Activated naive CD8-positive, alpha-beta T cell treated with anti-CD3 and anti-CD28 coated beads, Interleukin-2, amount 10 ng/mL, durations not matched to agents 7 days and 5 days (primary cell): ENCODE measurements around the gene CHRNB2. TPM values are rescaled to one million over a fixed set of nuclear protein-coding genes. Genes with fewer than 3 reads are reported as not detected.
A peak's percentile ranks its signal among the peaks of the same experiment; 100 is the strongest.

Experiments used
- ATAC-seq: fragments of 150-1000 bp; cut with Tn5 transposase; one replicate; pipeline ENCODE4 v1.10.0; 2021; ENCODE audit warnings: low read depth, moderate library complexity
- POLR2A ChIA-PET: fragments of 350-600 bp; sonication (Branson Sonifier 250); formaldehyde crosslinking; loops from one replicate; lab custom pipeline; 2021; ENCODE audit warnings: antibody characterized with exemption; lab: Charles Lee
- DNase-seq: peaks from one replicate; pipeline ENCODE4 v3.0.0; 2021
- H3K27ac Mint-ChIP-seq: one replicate; pipeline ENCODE4 v1.8.0; 2022; ENCODE audit warnings: mild to moderate bottlenecking, mixed read lengths
- H3K27me3 Mint-ChIP-seq: one replicate; pipeline ENCODE4 v1.8.0; 2022; ENCODE audit warnings: mild to moderate bottlenecking, moderate library complexity, mixed read lengths
- H3K36me3 Mint-ChIP-seq: one replicate; pipeline ENCODE4 v1.8.0; 2021; ENCODE audit warnings: mild to moderate bottlenecking, mixed read lengths
- H3K4me1 Mint-ChIP-seq: one replicate; pipeline ENCODE4 v1.8.0; 2021; ENCODE audit warnings: mixed read lengths
- H3K4me3 Mint-ChIP-seq: one replicate; pipeline ENCODE4 v1.8.0; 2022; ENCODE audit warnings: mild to moderate bottlenecking, moderate library complexity, mixed read lengths
- H3K9me3 Mint-ChIP-seq: one replicate; pipeline ENCODE4 v1.8.0; 2021; ENCODE audit warnings: mixed read lengths
- total RNA-seq, 2 experiments: library from RNA; stranded (reverse); gene quantifications; one replicate each; pipeline ENCODE4 v1.2.3, GENCODE V29; 2021

Gene CHRNB2
- total RNA-seq, 2 experiments from 2014 or later = not detected

DNA sequence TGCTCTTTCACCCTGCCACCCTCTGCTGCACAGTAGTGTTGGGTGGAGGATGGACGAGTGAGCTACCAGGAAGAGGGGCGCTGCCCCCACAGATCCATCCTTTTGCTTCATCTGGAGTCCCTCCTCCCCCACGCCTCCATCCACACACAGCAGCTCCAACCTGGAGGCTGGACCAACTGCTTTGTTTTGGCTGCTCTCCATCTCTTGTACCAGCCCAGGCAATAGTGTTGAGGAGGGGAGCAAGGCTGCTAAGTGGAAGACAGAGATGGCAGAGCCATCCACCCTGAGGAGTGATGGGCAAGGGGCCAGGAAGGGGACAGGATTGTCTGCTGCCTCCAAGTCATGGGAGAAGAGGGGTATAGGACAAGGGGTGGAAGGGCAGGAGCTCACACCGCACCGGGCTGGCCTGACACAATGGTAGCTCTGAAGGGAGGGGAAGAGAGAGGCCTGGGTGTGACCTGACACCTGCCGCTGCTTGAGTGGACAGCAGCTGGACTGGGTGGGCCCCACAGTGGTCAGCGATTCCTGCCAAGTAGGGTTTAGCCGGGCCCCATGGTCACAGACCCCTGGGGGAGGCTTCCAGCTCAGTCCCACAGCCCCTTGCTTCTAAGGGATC, 8.5 kb downstream of the CHRNB2 start:
- ATAC-seq (no peak), DNase-seq (no peak)
- POLR2A ChIA-PET = interaction anchor here (1.2 to 1.3 kb wide), 2 partner anchors 7 to 9 kb away, joined by 3 to 5 read pairs; partner anchors contain the start of gene CHRNB2

GRCh38 chr1:154577346-154578057, 9.9 kb downstream of the CHRNB2 start:
- peaks cover 2% of the 10 kb centered on the region for H3K4me1 Mint-ChIP-seq
- POLR2A ChIA-PET = interaction anchor here (0.5 to 1.3 kb wide), 4 partner anchors 8 to 68 kb away, joined by 3 read pairs; partner anchors contain the start of gene CHRNB2
- H3K27me3 Mint-ChIP-seq = no peaks in the 10 kb centered on the region
- H3K36me3 Mint-ChIP-seq = peaks cover 16% of the 10 kb centered on the region
- ATAC-seq (no peak), DNase-seq (no peak)
- H3K9me3 Mint-ChIP-seq = no peaks in the 10 kb centered on the region
- H3K27ac Mint-ChIP-seq = no peak overlapping the region
- H3K4me3 Mint-ChIP-seq = no peak overlapping the region

More for the DNA sequence above, 8.5 kb downstream of the CHRNB2 start:
- no peaks in the 10 kb centered on the region for H3K9me3 Mint-ChIP-seq
- peaks cover 2% of the 10 kb centered on the region for H3K4me1 Mint-ChIP-seq
- H3K27ac Mint-ChIP-seq = no peak overlapping the region
- peaks cover 11% of the 10 kb centered on the region for H3K36me3 Mint-ChIP-seq
- H3K27me3 Mint-ChIP-seq = no peaks in the 10 kb centered on the region
- no peak overlapping the region for H3K4me3 Mint-ChIP-seq

GRCh38 chr1:154578058-154578418, 10.5 kb downstream of the CHRNB2 start:
- Mint-ChIP-seq H3K27me3 (no peaks in the 10 kb centered on the region), H3K4me1 (peaks cover 2% of the 10 kb centered on the region)

DNA sequence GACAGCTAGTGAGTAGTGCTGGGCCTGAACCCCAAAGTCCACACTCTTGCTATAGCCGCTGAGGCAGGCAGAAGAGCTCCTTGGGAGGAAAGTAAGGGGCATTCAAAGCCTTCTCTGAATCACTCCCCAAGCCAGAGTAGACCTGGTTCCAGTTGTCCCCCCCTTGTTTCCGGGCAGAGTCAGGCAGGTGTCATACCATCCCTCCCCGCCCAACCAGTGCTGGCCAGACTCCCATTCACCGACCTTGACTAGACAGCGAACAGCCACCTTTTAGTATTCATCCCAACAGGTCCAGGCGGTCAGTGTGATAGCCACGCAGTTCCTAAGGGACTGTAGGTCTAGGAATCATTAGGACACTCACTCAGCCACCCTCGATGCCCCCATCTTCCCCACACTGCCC, 11.8 kb downstream of the CHRNB2 start:
- ATAC-seq = no peak
- peaks cover 18% of the 10 kb centered on the region for H3K36me3 Mint-ChIP-seq

More at GRCh38 chr1:154578058-154578418, 10.5 kb downstream of the CHRNB2 start:
- H3K27ac Mint-ChIP-seq = no peak overlapping the region
- POLR2A ChIA-PET = interaction anchor here (0.5 to 1.3 kb wide), 4 partner anchors 10 to 67 kb away, joined by 3 read pairs; partner anchors contain the start of gene CHRNB2
- H3K4me3 Mint-ChIP-seq = no peak overlapping the region
- ATAC-seq (no peak), DNase-seq (no peak)
- peaks cover 16% of the 10 kb centered on the region for H3K36me3 Mint-ChIP-seq
- H3K9me3 Mint-ChIP-seq = no peaks in the 10 kb centered on the region

DNA sequence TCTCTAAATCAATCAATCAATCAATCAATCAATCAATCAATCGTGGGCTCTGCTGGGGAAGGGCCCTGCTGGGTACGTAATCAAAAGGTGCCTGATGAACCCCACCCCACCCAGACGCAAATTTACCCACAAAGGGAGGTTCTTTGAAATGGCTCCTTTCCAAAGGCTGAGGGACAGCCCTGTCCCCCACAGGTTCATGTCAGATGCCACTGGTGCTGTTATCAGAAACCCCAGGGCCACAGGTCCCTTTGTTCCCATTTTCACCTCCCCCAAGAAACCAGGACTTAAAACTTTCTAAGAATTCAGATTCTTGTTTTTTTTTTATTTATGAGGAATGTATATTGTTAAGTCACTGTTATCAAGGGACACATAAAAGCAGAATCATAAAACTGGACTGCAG, 14.2 kb downstream of the CHRNB2 start:
- Mint-ChIP-seq H3K36me3 (peaks cover 25% of the 10 kb centered on the region), H3K4me3 (no peak overlapping the region), H3K9me3 (no peaks in the 10 kb centered on the region), H3K4me1 (peaks cover 2% of the 10 kb centered on the region), H3K27me3 (no peaks in the 10 kb centered on the region), H3K27ac (no peak overlapping the region)
- POLR2A ChIA-PET = no interaction called here
- no peak for DNase-seq
- ATAC-seq = no peak

More for the DNA sequence above, 11.8 kb downstream of the CHRNB2 start:
- POLR2A ChIA-PET = interaction anchor here (1.3 kb wide), 1 partner anchor 12 kb away, joined by 3 read pairs; no protein-coding TSS in a partner anchor
- Mint-ChIP-seq H3K4me1 (peaks cover 2% of the 10 kb centered on the region), H3K4me3 (no peak overlapping the region), H3K9me3 (no peaks in the 10 kb centered on the region), H3K27me3 (no peaks in the 10 kb centered on the region), H3K27ac (no peak overlapping the region)
- no peak for DNase-seq

DNA sequence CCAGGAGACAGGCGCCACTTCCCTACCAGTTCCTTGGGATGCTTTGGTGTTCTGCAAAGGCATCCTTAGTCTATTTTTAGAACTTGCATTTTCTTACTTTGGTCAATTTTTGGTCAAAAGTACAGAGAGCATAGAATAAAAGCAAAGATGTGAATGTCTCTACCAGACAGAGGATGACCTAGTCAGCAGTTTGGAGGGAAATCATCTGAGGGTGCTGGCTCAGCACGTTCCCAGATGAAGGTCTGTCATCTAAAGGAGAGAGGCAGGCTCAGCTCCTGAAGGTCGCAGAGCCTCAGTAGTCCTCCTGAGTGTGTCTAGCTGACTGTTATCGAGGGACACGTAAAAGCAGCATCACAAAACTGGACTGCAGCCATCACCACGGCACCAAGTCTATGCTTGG, 15.3 kb downstream of the CHRNB2 start:
- POLR2A ChIA-PET = no interaction called here
- Mint-ChIP-seq H3K4me1 (peaks cover 2% of the 10 kb centered on the region), H3K9me3 (no peaks in the 10 kb centered on the region), H3K36me3 (peaks cover 33% of the 10 kb centered on the region), H3K4me3 (no peak overlapping the region), H3K27ac (no peak overlapping the region), H3K27me3 (no peaks in the 10 kb centered on the region)
- no peak for DNase-seq
- no peak for ATAC-seq

DNA sequence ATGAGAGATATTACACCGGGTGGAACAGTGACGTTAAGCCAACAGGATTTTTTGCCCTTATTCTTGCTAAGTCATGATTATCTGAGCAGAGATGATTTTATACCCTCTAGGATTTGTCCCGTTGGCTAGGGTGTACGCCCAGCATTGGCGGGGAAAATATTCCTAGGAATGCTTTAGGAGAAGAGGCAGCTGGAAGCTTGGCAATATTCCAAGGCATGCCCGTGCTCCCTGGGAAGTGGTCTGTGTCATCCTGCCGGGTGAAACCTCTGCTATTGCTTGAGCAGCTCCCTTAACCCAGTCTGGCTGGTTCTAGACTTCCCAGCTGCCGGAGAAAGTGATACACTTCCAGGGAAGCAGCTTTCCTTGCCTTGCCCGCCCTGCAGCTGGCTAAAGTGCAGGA, 16.2 kb downstream of the CHRNB2 start:
- Mint-ChIP-seq H3K4me1 (peaks cover 2% of the 10 kb centered on the region), H3K9me3 (no peaks in the 10 kb centered on the region), H3K27me3 (no peaks in the 10 kb centered on the region), H3K36me3 (peaks cover 36% of the 10 kb centered on the region), H3K4me3 (no peak overlapping the region), H3K27ac (peak overlapping the region; percentile 19)
- DNase-seq (no peak), ATAC-seq (no peak)
- POLR2A ChIA-PET = no interaction called here

DNA sequence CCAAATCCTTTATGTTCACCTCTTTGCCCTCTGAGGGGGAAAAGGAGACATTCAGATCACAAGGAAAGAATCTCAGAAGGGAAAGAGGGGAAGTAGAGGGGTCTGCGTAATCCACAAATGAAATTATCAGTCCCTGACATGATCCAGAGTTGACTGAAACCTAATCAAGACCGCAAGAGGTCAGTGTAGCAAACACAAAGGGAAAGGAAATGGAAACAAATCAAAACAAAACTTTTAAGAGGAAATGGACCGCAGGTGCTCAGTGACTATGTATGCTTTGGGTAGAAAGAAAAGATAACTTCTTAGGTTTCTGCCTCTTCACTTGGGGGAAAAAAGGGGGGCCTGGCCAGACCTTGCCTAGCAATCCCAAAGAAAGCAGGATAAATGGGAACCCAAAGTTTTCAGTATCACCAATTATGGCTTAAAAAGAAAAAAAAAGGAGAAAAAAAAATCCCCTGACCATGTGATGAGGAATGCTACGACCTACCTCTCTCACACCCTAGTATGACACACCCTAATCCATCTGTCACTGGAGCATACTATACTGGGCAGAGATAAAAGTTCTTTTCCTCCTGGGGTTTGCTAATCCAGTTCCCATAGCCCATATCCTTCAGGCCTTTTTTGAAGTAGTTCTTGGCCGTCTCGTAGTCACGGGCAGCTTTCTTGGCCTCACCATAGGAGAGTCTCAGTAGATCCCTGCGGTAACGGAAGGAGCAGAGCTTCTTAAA, 16.9 kb downstream of the CHRNB2 start:
- Mint-ChIP-seq H3K4me3 (no peak overlapping the region), H3K36me3 (peaks cover 38% of the 10 kb centered on the region)
- POLR2A ChIA-PET = no interaction called here

DNA sequence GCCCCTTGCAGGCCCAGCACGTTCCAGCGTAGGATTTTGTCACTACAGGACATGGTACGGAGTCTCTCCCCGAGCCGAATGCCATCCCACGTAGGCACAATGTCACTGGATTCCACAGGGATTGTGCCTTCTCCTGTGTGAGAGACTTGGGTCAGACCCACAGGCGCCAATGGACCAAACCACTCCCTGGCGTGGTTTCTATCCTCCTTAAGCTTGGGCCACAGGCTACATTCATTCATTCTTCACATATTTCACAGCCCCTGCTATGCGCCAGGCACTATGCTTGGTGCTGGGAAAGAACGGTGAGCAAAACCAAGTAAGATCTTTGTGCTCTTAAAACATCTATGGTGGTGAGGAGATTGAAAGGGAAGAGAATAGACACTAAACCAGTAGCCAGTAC, 18.7 kb downstream of the CHRNB2 start:
- DNase-seq (no peak), ATAC-seq (peak; percentile 23)
- POLR2A ChIA-PET = no interaction called here
- H3K4me1 Mint-ChIP-seq = peaks cover 2% of the 10 kb centered on the region
- no peaks in the 10 kb centered on the region for H3K27me3 Mint-ChIP-seq
- no peak overlapping the region for H3K4me3 Mint-ChIP-seq
- H3K36me3 Mint-ChIP-seq = peaks cover 35% of the 10 kb centered on the region
- no peaks in the 10 kb centered on the region for H3K9me3 Mint-ChIP-seq
- no peak overlapping the region for H3K27ac Mint-ChIP-seq

More for the DNA sequence above, 16.9 kb downstream of the CHRNB2 start:
- H3K9me3 Mint-ChIP-seq = no peaks in the 10 kb centered on the region
- peaks cover 2% of the 10 kb centered on the region for H3K4me1 Mint-ChIP-seq
- H3K27ac Mint-ChIP-seq = peak overlapping the region; percentile 19
- DNase-seq (no peak), ATAC-seq (no peak)
- H3K27me3 Mint-ChIP-seq = no peaks in the 10 kb centered on the region

DNA sequence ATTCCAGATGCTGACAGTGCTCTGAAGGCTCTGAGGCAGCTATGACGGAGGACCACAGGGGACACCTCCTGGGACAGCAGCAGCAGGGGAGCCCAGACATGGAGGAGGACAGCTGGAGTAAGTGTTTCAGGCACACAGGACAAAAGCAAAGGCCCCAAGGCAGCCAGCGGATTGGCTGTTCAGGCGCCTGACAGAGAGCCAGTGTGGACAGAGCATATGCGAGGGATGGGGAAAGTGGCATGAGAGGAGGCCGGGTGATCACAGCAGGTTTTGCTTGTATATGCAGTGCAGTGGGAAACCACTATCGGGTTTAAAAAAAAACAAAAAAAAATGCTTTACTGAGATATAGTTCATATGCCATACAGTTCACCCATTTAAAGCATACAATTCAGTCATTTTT, 19.1 kb downstream of the CHRNB2 start:
- no peaks in the 10 kb centered on the region for H3K9me3 Mint-ChIP-seq
- no peak overlapping the region for H3K4me3 Mint-ChIP-seq
- H3K27ac Mint-ChIP-seq = no peak overlapping the region
- H3K4me1 Mint-ChIP-seq = peaks cover 2% of the 10 kb centered on the region
- H3K27me3 Mint-ChIP-seq = no peaks in the 10 kb centered on the region
- POLR2A ChIA-PET = no interaction called here
- DNase-seq = no peak
- peaks cover 37% of the 10 kb centered on the region for H3K36me3 Mint-ChIP-seq
- ATAC-seq = no peak

- peaks cover 47% of the 10 kb centered on the region for H3K36me3 Mint-ChIP-seq
- DNase-seq (no peak), ATAC-seq (no peak)
- H3K27ac Mint-ChIP-seq = no peak overlapping the region
- H3K27me3 Mint-ChIP-seq = no peaks in the 10 kb centered on the region
- H3K4me3 Mint-ChIP-seq = no peak overlapping the region
- POLR2A ChIA-PET = interaction anchor here (0.7 kb wide), 1 partner anchor 17 kb away, joined by 3 read pairs; no protein-coding TSS in a partner anchor
- no peaks in the 10 kb centered on the region for H3K9me3 Mint-ChIP-seq
- H3K4me1 Mint-ChIP-seq = peaks cover 8% of the 10 kb centered on the region
These were observed 22.2 kb downstream of the CHRNB2 start for GRCh38 chr1:154589780-154590179.

- POLR2A ChIA-PET = interaction anchor here (0.5 to 1.5 kb wide), 3 partner anchors 19 to 371 kb away, joined by 3 to 4 read pairs (median 3); partner anchors contain the start of gene PYGO2
- Mint-ChIP-seq H3K9me3 (no peaks in the 10 kb centered on the region), H3K27ac (no peak overlapping the region), H3K4me1 (peaks cover 8% of the 10 kb centered on the region), H3K36me3 (peaks cover 40% of the 10 kb centered on the region), H3K4me3 (no peak overlapping the region), H3K27me3 (no peaks in the 10 kb centered on the region)
- no peak for DNase-seq
- ATAC-seq = no peak
These were observed 23.2 kb downstream of the CHRNB2 start for GRCh38 chr1:154590756-154591155.

- no peak for ATAC-seq
- Mint-ChIP-seq H3K4me1 (peaks cover 8% of the 10 kb centered on the region), H3K4me3 (no peak overlapping the region), H3K36me3 (peaks cover 38% of the 10 kb centered on the region), H3K9me3 (no peaks in the 10 kb centered on the region), H3K27ac (no peak overlapping the region), H3K27me3 (no peaks in the 10 kb centered on the region)
- POLR2A ChIA-PET = interaction anchor here (0.5 to 1.5 kb wide), 4 partner anchors 12 to 370 kb away, joined by 3 to 4 read pairs (median 3); partner anchors contain the start of gene PYGO2
- DNase-seq = no peak
These were observed 23.6 kb downstream of the CHRNB2 start for GRCh38 chr1:154591206-154591605.
